Ishikawa (cell line): Measurements from ENCODE around the gene GRAMD1A.

ENCODE experiments used
- CEBPB ChIP-seq: IDR thresholded peaks from 2 replicates; pipeline ENCODE4 v1.6.1; 2012
- EGR1 ChIP-seq: IDR thresholded peaks from 2 replicates; pipeline ENCODE4 v1.6.1; 2012
- MAX ChIP-seq: IDR thresholded peaks from 2 replicates; pipeline ENCODE4 v1.6.1; 2012
- RAD21 ChIP-seq: IDR thresholded peaks from 2 replicates; pipeline ENCODE4 v1.6.1; 2012; ENCODE audit warnings: low read depth
- TAF1 ChIP-seq: IDR thresholded peaks from 2 replicates; pipeline ENCODE4 v1.6.1; 2012; ENCODE audit warnings: low read depth, mild to moderate bottlenecking
- YY1 ChIP-seq: IDR thresholded peaks from 2 replicates; pipeline ENCODE4 v1.6.1; 2012; ENCODE audit warnings: low read depth

GRCh38 chr19:35066121-35066520, 66.0 kb downstream of the GRAMD1A start:
- no peak for TF ChIP-seq RAD21
- no peak for TF ChIP-seq MAX
- TF ChIP-seq YY1 = no peak
- no peak for TF ChIP-seq TAF1
- no peak for TF ChIP-seq EGR1
- TF ChIP-seq CEBPB = no peak
